ENCODE data around the gene PCDHGB4. TPM values are rescaled to one million over a fixed set of nuclear protein-coding genes. Genes with fewer than 3 reads are reported as not detected.

Gene PCDHGB4
- total and polyA plus RNA-seq, 2 of the 8 experiments (the other 6 are each of a cell fraction or from before 2014, with no cell fraction given), result 8.0 to 9.1 TPM

GRCh38 chr5:141369994-141370848 lies 17.3 kb upstream of the PCDHGB4 start, which contains the start of gene PCDHGB3:
TSS of gene PCDHGB3 (plus strand) at chr5:141370242. CDS start at chr5:141370395, 153 bp downstream.
- TF ChIP-seq RAD21 (IDR thresholded peaks at IDR 0.05 in 1 of 2, conservative IDR thresholded peaks at IDR 0.05 in 1 of 2; ENCODE audit: low read depth in 2 of 2, low read length in 2 of 2) (peak; percentile 43 to 50; a peak in 3 of 4 replicates), EZH2 (IDR thresholded peaks at IDR 0.05; ENCODE audit: low read depth, low read length, severe bottlenecking) (no peak), JUND (IDR thresholded peaks at IDR 0.05; ENCODE audit: low read length) (no peak), CTCF (IDR thresholded peaks at IDR 0.05; ENCODE audit: control extremely low read depth in 1 of 3, insufficient read depth in 1 of 3, low read depth in 1 of 3, low read length in 3 of 3) (peak; percentile 14 to 28 (median 24); a peak in 3 of 4 replicates), SIRT6 (IDR thresholded peaks at IDR 0.05; ENCODE audit: low read length) (no peak)
- Histone ChIP-seq H2BK5ac (ENCODE audit: low read depth, low read length) (no peak within 1 kb of the TSS), H4K8ac (ENCODE audit: extremely low read depth, insufficient read depth, low read length) (no peak within 1 kb of the TSS), H3K27ac (ENCODE audit: low read depth, low read length) (no peak within 1 kb of the TSS), H3K4me1 (replicated peaks in 1 of 4; ENCODE audit: control insufficient read depth in 3 of 4, insufficient read depth in 4 of 4, low read length in 3 of 4) (no peaks in the 10 kb centered on the region), H2BK12ac (ENCODE audit: low read depth, low read length) (no peak within 1 kb of the TSS), H3K4me2 (ENCODE audit: insufficient read depth in 1 of 2, low read depth in 2 of 2, low read length in 2 of 2) (no peak within 1 kb of the TSS), H3K56ac (replicated peaks; ENCODE audit: insufficient read length, low read depth, low read length) (no peak within 1 kb of the TSS), H2AK5ac (ENCODE audit: low read depth, low read length) (no peak within 1 kb of the TSS), H3K9ac (replicated peaks in 1 of 4; ENCODE audit: extremely low read depth in 1 of 4, low read depth in 3 of 4, low read length in 3 of 4) (no peak within 1 kb of the TSS), H4K5ac (ENCODE audit: insufficient read length, low read depth, low read length) (no peak within 1 kb of the TSS), H3K14ac (ENCODE audit: insufficient read length) (no peak within 1 kb of the TSS), H2BK20ac (ENCODE audit: low read length) (no peak within 1 kb of the TSS), H3K27me3 (replicated peaks in 1 of 4; ENCODE audit: control insufficient read depth in 3 of 4, extremely low read depth in 1 of 4, insufficient read depth in 3 of 4, low read length in 3 of 4) (no peaks in the 10 kb centered on the region), H3K23me2 (ENCODE audit: low read depth, low read length) (no peaks in the 10 kb centered on the region), H3K4me3 (ENCODE audit: extremely low read depth in 1 of 4, insufficient read depth in 2 of 4, low read depth in 3 of 4, low read length in 4 of 4) (no peak within 1 kb of the TSS), H3K18ac (ENCODE audit: extremely low read depth, low read length) (no peak within 1 kb of the TSS), H2BK120ac (replicated peaks; ENCODE audit: low read depth, low read length) (no peak within 1 kb of the TSS), H3K4ac (replicated peaks; ENCODE audit: insufficient read length, low read depth, low read length) (no peak within 1 kb of the TSS), H3K36me3 (ENCODE audit: control insufficient read depth in 2 of 4, insufficient read depth in 4 of 4, low read length in 3 of 4) (peaks cover 0 to 3% (median 0%) of the 10 kb centered on the region in 4 experiments; a peak in 2 of 8 replicates), H4K91ac (replicated peaks; ENCODE audit: insufficient read length, low read length) (no peak within 1 kb of the TSS), H4K20me1 (replicated peaks in 1 of 2; ENCODE audit: control insufficient read depth in 1 of 2, insufficient read depth in 2 of 2, low read length in 2 of 2) (no peaks in the 10 kb centered on the region), H2AFZ (ENCODE audit: low read length) (no peak within 1 kb of the TSS), H3K9me3 (ENCODE audit: insufficient read depth in 2 of 2, low read depth in 1 of 2, low read length in 1 of 2) (peaks cover 42 to 55% of the 10 kb centered on the region in 2 experiments), H3K79me2 (ENCODE audit: control insufficient read depth in 1 of 2, insufficient read depth in 2 of 2, low read length in 2 of 2) (no peaks in the 10 kb centered on the region), H3K23ac (ENCODE audit: insufficient read length) (no peak within 1 kb of the TSS), H2BK15ac (ENCODE audit: low read length) (no peak within 1 kb of the TSS), H3K79me1 (ENCODE audit: low read depth, low read length) (no peaks in the 10 kb centered on the region)
- 89% methylated on average over 32 of the region's 32 CpGs; no CpG with 5 or more reads in 1 of the 2 experiments for WGBS, 2 experiments (ENCODE audit: extremely low coverage in 1 of 2, insufficient coverage in 1 of 2, insufficient read length in 1 of 2, insufficient replicate concordance in 2 of 2, low coverage in 1 of 2, low lambda C conversion rate in 2 of 2, missing lambda C conversion rate in 1 of 2)
- ChIA-PET CTCF (ENCODE audit: partially characterized antibody) (interaction anchor here (0.6 to 3.7 kb wide), 34 partner anchors 8 to 591 kb away, joined by 3 to 27 read pairs (median 4); partner anchors contain the start of genes PCDHB10, PCDHB14, PCDHB4 and PCDHGA10), POLR2A (ENCODE audit: partially characterized antibody) (interaction anchor here (1.1 to 1.6 kb wide), 2 partner anchors 17 to 276 kb away, joined by 3 to 4 read pairs; partner anchors contain the start of genes PCDHB2 and PCDHGB4)
- DNase-seq (ENCODE audit: low read depth in 1 of 2, low spot score in 2 of 2), result no peak
- FAIRE-seq, result no peak

All from H1 (cell line).